Spinal cord (tissue), 10 donors: ENCODE results near the gene PDE4D. TPM values are rescaled to one million over a fixed set of nuclear protein-coding genes. Genes with fewer than 3 reads are reported as not detected.
"Not testable (repeated sequence)": the region's sequence is repeated elsewhere in the genome, so short reads cannot be mapped to it uniquely, and the experiment has no call there.

Experiments
- DNase-seq, 6 donors: peaks; one replicate each; pipeline versions ENCODE4 v3.0.0 to v3.0.0-alpha.2; 2013 to 2015; ENCODE audit warnings: low spot score in 6 of 6, low read depth in 4 of 6
- H3K27ac ChIP-seq: one replicate; pipeline ENCODE4 v1.5.1; 2013; ENCODE audit warnings: low read depth, low read length, control low read depth
- H3K27me3 ChIP-seq: one replicate; pipeline ENCODE4 v1.6.1; 2013; ENCODE audit warnings: low read length; ENCODE audit not compliant: control insufficient read depth, insufficient read depth
- H3K36me3 ChIP-seq: one replicate; pipeline ENCODE4 v1.6.1; 2013; ENCODE audit warnings: low read length; ENCODE audit not compliant: control insufficient read depth, insufficient read depth
- H3K4me1 ChIP-seq: one replicate; pipeline ENCODE4 v1.6.1; 2013; ENCODE audit warnings: low read length; ENCODE audit not compliant: control insufficient read depth, insufficient read depth
- H3K4me3 ChIP-seq: one replicate; pipeline ENCODE4 v1.5.1; 2013; ENCODE audit warnings: low read depth, low read length, control low read depth
- H3K9me3 ChIP-seq: one replicate; pipeline ENCODE4 v1.6.1; 2013; ENCODE audit warnings: low read length; ENCODE audit not compliant: control insufficient read depth, insufficient read depth
- WGBS: methylation state at CpG from one replicate; pipeline ENCODE4 v1.1.5; 2013; ENCODE audit warnings: missing lambda C conversion rate; ENCODE audit not compliant: insufficient coverage; 5-methylcytosine and 5-hydroxymethylcytosine counted together
- polyA plus RNA-seq, 2 donors: library from polyadenylated mRNA; unstranded; fragments of 120-200 nt; gene quantifications; one replicate each; pipeline ENCODE4 v1.2.1, GENCODE V29; 2013; ENCODE audit not compliant: insufficient read length in 2 of 2
- total RNA-seq, 2 donors: library from RNA; depleted of rRNA in 1 of 2; stranded (reverse); fragments of 120-200 nt in 1 of 2; fragments of >200 nt in 1 of 2; gene quantifications; one replicate each; pipeline versions ENCODE4 v1.2.3 to v1.2.4, GENCODE V29; 2013 to 2014
- donor health status: healthy.

The PDE4D gene
- total and polyA plus RNA-seq, 4 donors: 16.1 to 84.0 (median 37.0) TPM

DNA sequence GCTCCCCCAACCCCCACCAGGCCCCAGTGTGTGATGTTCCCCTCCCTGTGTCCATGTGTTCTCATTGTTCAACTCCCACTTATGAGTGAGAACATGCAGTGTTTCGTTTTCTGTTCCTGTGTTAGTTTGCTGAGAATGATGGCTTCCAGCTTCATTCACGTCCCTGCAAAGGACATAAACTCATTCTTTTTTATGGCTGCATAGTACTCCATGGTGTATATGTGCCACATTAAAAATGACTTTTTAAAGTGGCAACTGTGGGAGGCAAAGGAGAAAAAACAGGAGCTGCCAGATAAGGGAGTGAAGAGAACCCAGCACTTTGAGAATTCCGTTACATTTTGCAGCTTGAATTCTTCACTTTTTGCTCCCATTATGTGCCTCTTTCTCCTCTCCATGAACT is 836.9 kb downstream of the PDE4D start:
- WGBS: 83% methylated on average over 1 of the region's 3 CpGs
- H3K27ac ChIP-seq, H3K9me3 ChIP-seq, H3K4me3 ChIP-seq, H3K27me3 ChIP-seq, DNase-seq, H3K4me1 ChIP-seq, H3K36me3 ChIP-seq: not testable (repeated sequence)

DNA sequence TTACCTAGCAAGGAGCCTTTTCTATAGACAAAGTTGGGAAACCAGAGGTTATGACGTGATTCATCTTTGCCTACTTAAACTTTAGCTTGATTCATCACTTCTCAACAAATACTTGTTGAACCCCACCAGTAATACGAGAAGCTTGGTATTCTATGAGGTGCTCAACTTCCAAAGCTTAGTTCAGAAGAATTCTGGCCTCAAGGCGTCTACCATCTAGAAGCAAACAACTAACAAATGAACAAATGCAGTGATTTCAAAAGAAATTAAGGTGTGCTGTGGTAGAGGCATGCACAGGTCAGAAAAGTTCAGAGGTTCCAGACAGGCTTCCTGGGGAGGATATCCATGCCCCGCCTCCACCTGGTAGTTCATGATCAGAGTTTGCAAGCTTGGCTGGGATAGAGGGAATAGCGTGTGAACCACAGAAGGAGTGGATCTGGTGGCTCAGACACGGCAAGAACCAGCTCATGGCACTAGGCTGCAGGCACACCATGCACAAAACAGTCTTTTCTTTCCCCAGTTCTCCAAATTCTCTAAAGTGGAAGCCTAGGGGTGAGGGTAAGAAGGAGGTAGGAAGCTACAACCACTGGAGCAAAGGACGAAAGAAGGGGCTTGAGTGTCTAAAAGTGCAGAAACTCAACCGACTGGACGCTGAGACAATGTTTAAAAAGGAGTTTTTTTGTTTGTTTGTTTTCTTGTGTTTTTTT is 837.6 kb downstream of the PDE4D start:
- 96% methylated on average over 3 of the region's 9 CpGs for whole genome bisulfite sequencing
- no peaks in the 10 kb centered on the region for H3K36me3 ChIP-seq
- H3K4me1 ChIP-seq: no peaks in the 10 kb centered on the region
- H3K9me3 ChIP-seq: no peaks in the 10 kb centered on the region
- no peak for DNase-seq
- H3K27ac ChIP-seq: no peak overlapping the region
- no peaks in the 10 kb centered on the region for H3K27me3 ChIP-seq
- H3K4me3 ChIP-seq: no peak overlapping the region

DNA sequence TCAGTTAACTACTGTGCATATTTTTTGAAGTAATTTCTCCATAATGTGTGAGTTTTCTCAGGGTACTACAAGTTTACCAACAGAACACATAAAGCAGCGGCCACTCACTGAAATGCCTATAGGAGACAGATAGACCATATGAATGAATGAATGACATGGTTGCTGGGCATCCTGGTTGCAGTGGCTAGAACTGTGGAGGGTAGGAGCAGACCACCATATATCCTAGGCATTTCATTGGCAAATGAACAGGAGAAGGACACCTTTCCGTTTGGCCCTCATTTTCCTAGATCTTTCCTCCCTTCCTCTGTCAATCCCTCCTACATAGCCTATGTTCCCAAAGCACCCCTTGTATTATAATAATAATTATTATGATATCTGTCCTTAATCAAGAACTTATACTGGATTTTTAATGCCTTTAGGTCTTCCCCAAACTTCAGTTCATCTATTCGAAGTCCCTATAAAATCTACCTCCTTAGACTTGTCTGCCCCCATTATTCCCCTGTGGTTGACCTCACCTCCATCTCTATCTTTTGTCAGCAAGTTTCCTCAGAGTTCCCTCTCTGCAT is 838.5 kb downstream of the PDE4D start:
- 89% methylated on average over 1 of the region's 3 CpGs for WGBS
- DNase-seq: no peak
- Histone ChIP-seq H3K9me3 (no peaks in the 10 kb centered on the region), H3K27ac (no peak overlapping the region), H3K4me1 (no peaks in the 10 kb centered on the region), H3K36me3 (no peaks in the 10 kb centered on the region), H3K27me3 (no peaks in the 10 kb centered on the region), H3K4me3 (no peak overlapping the region)

DNA sequence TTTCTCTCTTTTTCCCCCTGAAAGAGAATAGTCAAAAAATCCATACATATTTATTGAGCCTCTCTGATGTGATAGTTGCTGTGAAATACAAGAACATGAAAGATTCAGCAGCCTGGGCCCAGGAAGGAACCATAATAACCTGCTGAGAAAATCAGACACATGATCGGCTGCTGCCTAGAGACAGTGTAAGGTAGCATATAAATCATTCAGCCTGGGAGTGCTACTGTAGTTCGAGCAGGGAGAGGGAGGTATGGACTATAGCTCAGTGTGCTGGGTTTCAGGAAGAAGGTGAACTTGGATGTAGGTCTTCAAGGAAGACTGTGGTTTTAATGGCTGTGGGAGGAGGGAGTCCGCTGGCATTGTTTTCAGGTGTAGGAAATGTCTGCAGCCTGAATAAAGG is 841.6 kb downstream of the PDE4D start:
- WGBS: 51% methylated on average over 3 of the region's 3 CpGs
- no peaks in the 10 kb centered on the region for H3K4me1 ChIP-seq
- H3K27me3 ChIP-seq: no peaks in the 10 kb centered on the region
- no peak overlapping the region for H3K4me3 ChIP-seq
- no peak for DNase-seq
- no peaks in the 10 kb centered on the region for H3K9me3 ChIP-seq
- no peak overlapping the region for H3K27ac ChIP-seq
- no peaks in the 10 kb centered on the region for H3K36me3 ChIP-seq

DNA sequence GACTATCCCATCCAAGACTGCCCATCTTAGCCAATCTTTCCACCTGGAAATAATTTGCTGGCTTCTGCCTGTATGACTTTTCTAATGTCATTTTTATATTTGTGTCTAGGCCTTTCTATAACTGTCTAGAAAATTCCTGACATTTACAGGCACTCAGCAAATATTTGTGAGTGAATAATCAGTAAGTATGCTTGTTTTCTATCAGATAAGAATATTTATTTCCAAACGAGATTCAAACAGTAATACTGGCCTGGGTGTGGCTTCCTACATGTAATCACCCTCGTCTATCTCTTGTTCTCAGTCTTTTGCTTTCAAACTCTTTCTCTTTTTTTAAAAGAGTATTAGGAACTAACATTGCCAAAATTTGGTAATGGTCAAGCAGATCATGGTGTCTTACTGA is 844.4 kb downstream of the PDE4D start:
- no peaks in the 10 kb centered on the region for H3K4me1 ChIP-seq
- no peaks in the 10 kb centered on the region for H3K9me3 ChIP-seq
- no peak for DNase-seq
- H3K27ac ChIP-seq: no peak overlapping the region
- H3K36me3 ChIP-seq: no peaks in the 10 kb centered on the region
- no peak overlapping the region for H3K4me3 ChIP-seq
- no CpG with 5 or more reads among the region's 2 CpGs for WGBS
- no peaks in the 10 kb centered on the region for H3K27me3 ChIP-seq

DNA sequence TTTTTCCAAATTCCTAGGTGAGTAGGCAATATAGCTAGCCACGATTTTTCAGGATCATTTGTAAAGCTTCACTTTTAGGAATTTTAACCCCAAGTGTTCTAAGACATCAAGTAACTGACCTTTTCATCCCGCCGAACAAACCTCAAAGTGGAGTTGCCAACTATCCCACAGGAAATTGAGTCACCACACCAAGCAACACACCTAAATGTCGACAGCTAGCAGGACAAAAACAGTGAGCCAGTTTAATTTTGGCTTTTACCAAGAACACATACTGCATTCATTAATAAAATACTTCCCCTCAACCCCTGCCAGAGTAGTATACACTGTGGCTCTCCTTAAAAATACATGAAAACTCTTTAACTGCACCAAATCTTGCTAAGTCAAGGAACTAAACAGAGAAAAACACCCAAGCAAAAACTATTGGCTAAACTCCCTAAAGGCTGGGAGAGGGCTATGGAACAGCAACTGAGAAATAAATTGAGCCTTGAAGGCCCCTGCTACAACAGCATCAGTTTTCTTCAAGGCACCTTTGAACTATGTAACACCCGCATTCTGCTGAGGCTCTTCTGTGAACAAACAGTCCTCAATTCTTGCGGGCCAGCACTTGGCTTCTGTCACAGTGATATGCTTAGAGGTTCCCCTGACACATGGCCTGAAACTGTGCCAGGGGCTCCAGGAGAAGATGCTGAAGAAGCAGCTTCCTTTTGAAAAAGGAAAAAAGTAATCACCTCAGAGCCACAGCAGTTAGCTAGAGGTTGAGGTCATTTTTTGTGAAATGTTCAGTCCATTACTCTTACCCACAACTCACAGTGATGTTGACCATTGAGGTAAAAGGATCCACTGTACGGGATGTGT is 851.1 kb downstream of the PDE4D start:
- DNase-seq: peak in 1 of 6 donors; percentile 38
- Histone ChIP-seq H3K27me3 (no peaks in the 10 kb centered on the region), H3K27ac (no peak overlapping the region), H3K36me3 (no peaks in the 10 kb centered on the region), H3K4me3 (no peak overlapping the region), H3K9me3 (no peaks in the 10 kb centered on the region), H3K4me1 (peaks cover 8% of the 10 kb centered on the region)
- WGBS: 47% methylated on average over 6 of the region's 7 CpGs

DNA sequence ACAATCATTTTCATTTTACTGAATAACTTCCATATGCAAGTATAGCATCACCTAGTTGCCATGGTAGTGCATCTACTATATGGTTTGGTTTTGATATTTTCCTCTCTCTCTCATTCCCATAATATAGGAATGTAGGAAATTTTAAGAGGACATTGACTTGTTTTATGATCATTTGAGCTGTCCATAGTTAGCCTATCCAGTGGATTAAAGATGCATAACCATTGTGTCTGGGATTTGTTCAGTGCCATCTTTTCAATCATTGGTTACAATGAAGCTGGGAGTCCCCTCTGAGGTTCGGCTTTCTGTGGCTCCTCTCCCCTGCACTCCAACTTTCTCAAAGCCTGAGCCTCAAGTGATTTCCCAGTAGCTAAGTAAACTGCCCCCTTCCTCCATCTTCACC is 852.2 kb downstream of the PDE4D start:
- WGBS: 75% methylated on average over 1 of the region's 1 CpG

DNA sequence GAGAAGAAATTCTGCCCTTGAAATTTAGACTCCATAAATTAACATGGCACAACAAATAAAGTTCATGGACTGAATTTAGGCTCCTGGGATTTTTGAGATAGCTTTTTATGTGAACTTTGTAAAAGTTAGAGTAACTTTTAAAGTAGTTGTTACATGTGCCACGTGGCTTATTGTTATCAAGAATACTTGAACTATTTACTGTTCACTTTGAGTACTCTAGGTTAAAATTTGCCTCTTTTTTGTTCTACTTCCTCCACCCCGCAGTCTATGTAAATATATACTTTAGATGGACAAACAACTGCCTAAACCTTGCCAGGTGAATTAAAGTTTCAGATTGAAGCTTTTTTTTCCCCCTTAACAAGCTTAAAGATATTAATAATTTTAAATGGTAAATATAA is 852.7 kb downstream of the PDE4D start:
- H3K4me3 ChIP-seq: no peak overlapping the region
- H3K27me3 ChIP-seq: no peaks in the 10 kb centered on the region
- peaks cover 8% of the 10 kb centered on the region for H3K4me1 ChIP-seq
- no peaks in the 10 kb centered on the region for H3K9me3 ChIP-seq
- H3K27ac ChIP-seq: no peak overlapping the region
- H3K36me3 ChIP-seq: no peaks in the 10 kb centered on the region
- DNase-seq: no peak
- no CpG with 5 or more reads among the region's 2 CpGs for WGBS

More for the DNA sequence above, 852.2 kb downstream of the PDE4D start:
- no peak overlapping the region for H3K4me3 ChIP-seq
- H3K27me3 ChIP-seq: no peaks in the 10 kb centered on the region
- H3K27ac ChIP-seq: no peak overlapping the region
- DNase-seq: no peak
- no peaks in the 10 kb centered on the region for H3K36me3 ChIP-seq
- H3K9me3 ChIP-seq: no peaks in the 10 kb centered on the region
- H3K4me1 ChIP-seq: peaks cover 8% of the 10 kb centered on the region

DNA sequence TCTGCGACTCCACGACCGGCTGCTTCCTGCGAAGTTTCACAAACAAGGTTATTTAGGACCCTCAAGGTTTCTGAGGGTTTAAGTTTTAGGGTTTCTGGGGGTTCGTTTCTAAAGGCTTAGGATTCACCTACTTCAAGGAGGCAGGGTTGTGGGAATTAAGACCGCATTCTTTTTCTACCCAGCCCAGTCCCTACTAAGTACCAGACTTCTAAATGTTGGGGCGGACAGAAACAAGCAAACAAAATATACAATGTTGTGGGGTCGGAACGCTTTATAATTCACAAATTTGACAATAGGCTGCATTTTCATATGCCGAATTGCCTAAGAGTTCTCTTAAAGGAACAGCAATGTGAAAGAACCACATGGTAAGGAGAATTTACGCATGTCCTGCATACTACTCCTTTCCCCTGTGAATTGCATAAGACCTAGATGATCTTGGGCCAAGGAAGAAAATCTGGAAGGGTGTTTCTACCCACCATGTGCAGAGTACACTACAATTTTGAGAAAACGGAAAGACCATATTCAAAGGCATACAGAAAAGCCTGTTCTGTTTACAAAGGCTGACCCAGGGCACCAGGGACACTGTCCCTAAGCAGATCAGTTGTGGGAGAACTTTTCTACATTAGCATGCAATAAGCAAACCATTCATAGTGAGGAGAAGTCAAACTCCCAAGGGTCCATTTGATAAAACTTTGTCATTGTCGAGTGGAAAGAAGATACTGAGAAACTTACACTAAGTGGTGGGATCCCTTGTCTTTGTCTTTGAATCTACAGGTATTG is 853.3 kb downstream of the PDE4D start:
- peak overlapping the region; percentile 86 for H3K4me3 ChIP-seq
- no peaks in the 10 kb centered on the region for H3K27me3 ChIP-seq
- H3K9me3 ChIP-seq: no peaks in the 10 kb centered on the region
- WGBS: 10% methylated on average over 5 of the region's 13 CpGs
- no peaks in the 10 kb centered on the region for H3K36me3 ChIP-seq
- DNase-seq: no peak
- peaks cover 8% of the 10 kb centered on the region for H3K4me1 ChIP-seq
- H3K27ac ChIP-seq: no peak overlapping the region
